Gastrocnemius medialis (tissue), 4 donors: ENCODE results near the gene RHEB.
A peak's percentile ranks its signal among the peaks of the same experiment; 100 is the strongest.

Experiments used
- CTCF ChIP-seq, 5 experiments: fragments of 450-650 bp in 3 of 5; fragments of 200-600 bp in 2 of 5; sonication (generic) in 2 of 5; IDR thresholded peaks in 4 of 5; conservative IDR thresholded peaks in 1 of 5; 1 replicate in 4 of 5; 2 replicates in 1 of 5; pipeline ENCODE4 v1.5.1; 2016 to 2019; ENCODE audit warnings: antibody characterized with exemption in 5 of 5, mild to moderate bottlenecking in 3 of 5, moderate library complexity in 3 of 5
- POLR2A ChIP-seq, 2 donors: fragments of 450-650 bp; IDR thresholded peaks; one replicate each; pipeline ENCODE4 v1.6.1; 2017; ENCODE audit warnings: antibody characterized with exemption in 2 of 2, mild to moderate bottlenecking in 2 of 2, moderate library complexity in 2 of 2

- TF ChIP-seq CTCF (IDR thresholded peaks at IDR 0.05 in 4 of 5, conservative IDR thresholded peaks at IDR 0.05 in 1 of 5) (peak in 1 of 5 experiments; percentile 21), POLR2A (IDR thresholded peaks at IDR 0.05) (peak in 1 of 2 donors; percentile 67)
These were observed 12.8 kb downstream of the RHEB start for GRCh38 chr7:151506901-151507382.
